ENCODE measurements around the gene GRIN2D.
A peak's percentile ranks its signal among the peaks of the same experiment; 100 is the strongest.
"Not testable (repeated sequence)": the region's sequence is repeated elsewhere in the genome, so short reads cannot be mapped to it uniquely, and the experiment has no call there.

The GRIN2D gene

GRCh38 chr19:48371771-48372170 lies 21.7 kb upstream of the GRIN2D start:
- DNase-seq (ENCODE audit: low spot score), result not testable (repeated sequence)

GRCh38 chr19:48372904-48373303 lies 20.6 kb upstream of the GRIN2D start:
- no peak for DNase-seq (ENCODE audit: low spot score)

GRCh38 chr19:48373567-48373966 lies 19.9 kb upstream of the GRIN2D start:
- DNase-seq (ENCODE audit: low spot score), result no peak

- DNase-seq (ENCODE audit: low spot score), result no peak
Measured at GRCh38 chr19:48378194-48378570, 15.3 kb upstream of the GRIN2D start.

- DNase-seq (ENCODE audit: low spot score), result no peak
Measured at GRCh38 chr19:48379058-48379457, 14.4 kb upstream of the GRIN2D start.

- no peak for DNase-seq (ENCODE audit: low spot score)
Measured at GRCh38 chr19:48381178-48381950, 12.1 kb upstream of the GRIN2D start.

- no peak for DNase-seq (ENCODE audit: low spot score)
Measured at GRCh38 chr19:48382286-48382685, 11.2 kb upstream of the GRIN2D start.

- no peak for DNase-seq (ENCODE audit: low spot score)
Measured at GRCh38 chr19:48385461-48386087, 7.9 kb upstream of the GRIN2D start.

- DNase-seq (ENCODE audit: low spot score), result no peak
Measured at GRCh38 chr19:48386981-48387380, 6.5 kb upstream of the GRIN2D start.

- DNase-seq (ENCODE audit: low spot score), result peak; percentile 76
Measured at GRCh38 chr19:48390188-48391099, 3.0 kb upstream of the GRIN2D start.

- peak; percentile 88 for DNase-seq (ENCODE audit: low spot score)
Measured at GRCh38 chr19:48391100-48392005, 2.1 kb upstream of the GRIN2D start, which contains the start of gene KDELR1. Gene KDELR1, minus strand, starts transcription at chr19:48391551. Its CDS starts 193 bp downstream, at chr19:48391358.

- DNase-seq (ENCODE audit: low spot score), result not testable (repeated sequence)
Measured at GRCh38 chr19:48392006-48392344, 1.5 kb upstream of the GRIN2D start.

GRCh38 chr19:48392860-48393558 lies 459 bp upstream of the GRIN2D start:
- DNase-seq (ENCODE audit: low spot score), result peak; percentile 18

- DNase-seq (ENCODE audit: low spot score), result peak; percentile 30
Measured at GRCh38 chr19:48394331-48395169, 1.1 kb downstream of the GRIN2D start.

GRCh38 chr19:48395170-48395455 lies 1.6 kb downstream of the GRIN2D start:
- peak; percentile 22 for DNase-seq (ENCODE audit: low spot score)

GRCh38 chr19:48395499-48395898 lies 2.0 kb downstream of the GRIN2D start:
- DNase-seq (ENCODE audit: low spot score), result no peak

GRCh38 chr19:48396016-48396823 lies 2.8 kb downstream of the GRIN2D start:
- peak; percentile 38 for DNase-seq (ENCODE audit: low spot score)

- no peak for DNase-seq (ENCODE audit: low spot score)
Measured at GRCh38 chr19:48396824-48397176, 3.3 kb downstream of the GRIN2D start.

All from HuH-7.5 (cell line).